ENCODE data around the gene NINJ2.

DNA sequence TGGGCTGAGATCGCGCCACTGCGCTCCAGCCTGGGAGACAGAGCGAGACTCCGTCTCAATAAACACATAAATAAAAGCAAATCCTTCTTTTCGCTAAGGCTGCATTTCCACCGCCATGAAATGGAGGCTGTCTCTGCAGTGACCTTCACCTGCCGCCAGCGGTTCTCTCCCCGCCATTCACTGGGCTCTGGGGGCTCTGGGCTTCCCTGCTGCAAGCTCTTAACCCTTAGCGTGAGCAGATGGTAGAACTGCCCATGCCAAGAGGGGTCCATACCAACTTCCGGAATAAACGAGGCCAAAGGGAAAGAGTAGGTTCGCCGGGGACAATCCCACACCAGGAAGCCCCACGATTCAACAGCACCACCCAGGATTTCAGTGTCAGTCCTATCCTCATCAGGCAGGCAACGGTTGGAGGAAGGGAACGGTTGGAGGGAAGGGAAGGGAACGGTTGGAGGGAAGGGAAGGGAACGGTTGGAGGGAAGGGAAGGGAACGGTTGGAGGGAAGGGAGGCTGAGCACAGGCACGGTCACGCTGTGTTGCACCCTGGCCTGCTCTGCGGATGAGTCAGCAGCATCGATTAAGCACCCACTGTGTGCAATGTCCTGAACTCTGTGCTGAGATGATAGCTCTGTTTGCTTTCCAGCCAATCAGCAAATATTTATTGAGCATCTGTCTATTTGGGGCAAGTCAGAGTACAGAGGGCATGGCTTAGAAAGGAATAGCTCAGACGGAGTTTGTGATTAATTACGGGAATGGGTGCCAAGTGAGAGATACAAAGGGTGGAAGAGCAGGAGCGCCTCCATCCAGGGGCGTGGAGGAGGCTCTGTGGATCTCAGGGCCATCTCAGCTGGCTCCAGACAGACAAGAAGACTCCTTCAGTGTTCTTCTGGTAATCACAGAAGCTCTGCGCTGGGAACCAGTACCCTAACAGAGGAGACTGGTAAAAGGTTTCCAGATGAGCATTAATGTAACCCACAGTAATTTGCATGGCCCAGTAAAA lies 77.9 kb downstream of the NINJ2 start:
- TF ChIP-seq CTCF (IDR thresholded peaks at IDR 0.05) (no peak), POLR2A (IDR thresholded peaks at IDR 0.05) (no peak)
